Activated CD8-positive, alpha-beta T cell treated with anti-CD3 and anti-CD28 coated beads for 36 hours (primary cell): ENCODE measurements around the gene CDC42. TPM values are rescaled to one million over a fixed set of nuclear protein-coding genes. Genes with fewer than 3 reads are reported as not detected.
"Not testable (repeated sequence)": the region's sequence is repeated elsewhere in the genome, so short reads cannot be mapped to it uniquely, and the experiment has no call there.

ENCODE experiments used
- ATAC-seq: fragments of 200-7000 bp; cut with Tn5 transposase; one replicate; pipeline ENCODE4 v1.10.0; 2021; ENCODE audit warnings: mild to moderate bottlenecking, moderate library complexity
- CTCF ChIA-PET: fragments of 350-600 bp; sonication (Branson Sonifier 250); formaldehyde crosslinking; loops from one replicate; lab custom pipeline; 2021; ENCODE audit warnings: antibody characterized with exemption; lab: Charles Lee
- POLR2A ChIA-PET: fragments of 350-600 bp; sonication (Branson Sonifier 250); formaldehyde crosslinking; loops from one replicate; lab custom pipeline; 2021; ENCODE audit warnings: antibody characterized with exemption; lab: Charles Lee
- DNase-seq: peaks from one replicate; pipeline ENCODE4 v3.0.0-alpha.2; 2020
- H3K27ac Mint-ChIP-seq: one replicate; pipeline ENCODE4 v1.8.0; 2021; ENCODE audit warnings: mild to moderate bottlenecking, mixed read lengths
- H3K27me3 Mint-ChIP-seq: one replicate; pipeline ENCODE4 v1.8.0; 2021; ENCODE audit warnings: mixed read lengths
- H3K36me3 Mint-ChIP-seq: one replicate; pipeline ENCODE4 v1.8.0; 2021; ENCODE audit warnings: low read depth, mixed read lengths
- H3K4me1 Mint-ChIP-seq: one replicate; pipeline ENCODE4 v1.8.0; 2021; ENCODE audit warnings: low read depth, mixed read lengths
- H3K4me3 Mint-ChIP-seq: one replicate; pipeline ENCODE4 v1.8.0; 2021; ENCODE audit warnings: mild to moderate bottlenecking, moderate library complexity, mixed read lengths
- H3K9me3 Mint-ChIP-seq: one replicate; pipeline ENCODE4 v1.8.0; 2021; ENCODE audit warnings: mixed read lengths
- intact Hi-C: fragments of 100-400 bp; cut with micrococcal nuclease; formaldehyde crosslinking; loops from one replicate; pipeline ENCODE4 v1.10.0; 2022
- total RNA-seq, 2 experiments: library from RNA; stranded (reverse); gene quantifications; one replicate each; pipeline ENCODE4 v1.2.3, GENCODE V29; 2021
- TF ChIP-seq, protein P1 (sequence below): fragments of 200-600 bp; IDR thresholded peaks from one replicate; pipeline ENCODE4 v1.8.0; 2022; ENCODE audit warnings: antibody characterized with exemption, mild to moderate bottlenecking

CDC42 gene
- total RNA-seq, 2 experiments from 2014 or later = 292 to 310 TPM

DNA sequence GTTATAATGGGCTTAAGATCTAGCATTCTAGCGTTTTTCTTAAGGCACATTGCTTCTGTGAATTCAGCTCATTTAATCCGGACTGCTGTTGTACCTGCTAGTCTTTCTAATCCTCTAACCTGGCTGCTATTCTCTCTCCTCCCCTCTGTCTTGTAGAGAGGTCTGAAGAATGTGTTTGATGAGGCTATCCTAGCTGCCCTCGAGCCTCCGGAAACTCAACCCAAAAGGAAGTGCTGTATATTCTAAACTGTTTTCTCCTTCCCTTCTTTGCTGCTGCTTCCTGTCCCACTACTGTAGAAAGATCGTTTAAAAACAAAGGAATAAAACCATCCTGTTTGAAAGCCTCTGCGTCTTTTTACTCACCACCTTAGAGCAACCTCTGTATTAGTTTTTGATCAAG, 37.3 kb downstream of the CDC42 start:
- Mint-ChIP-seq H3K27ac (peak overlapping the region; percentile 81), H3K4me3 (peak overlapping the region; percentile 58), H3K27me3 (no peaks in the 10 kb centered on the region), H3K36me3 (peaks cover 66% of the 10 kb centered on the region), H3K4me1 (peaks cover 83% of the 10 kb centered on the region), H3K9me3 (no peaks in the 10 kb centered on the region)
- ChIA-PET POLR2A (interaction anchor here (0.9 to 3.0 kb wide), 6 partner anchors 9 to 65 kb away, joined by 3 to 14 read pairs (median 4); no protein-coding TSS in a partner anchor), CTCF (interaction anchor here (1.5 to 2.0 kb wide), 2 partner anchors 35 to 66 kb away, joined by 3 to 9 read pairs; no protein-coding TSS in a partner anchor)
- intact Hi-C loops = loop anchor here (2.0 to 5.0 kb wide), 2 partner anchors 32 to 65 kb away; no protein-coding TSS in a partner anchor
- ATAC-seq (no peak), DNase-seq (no peak)
- TF ChIP-seq, protein P1, sequence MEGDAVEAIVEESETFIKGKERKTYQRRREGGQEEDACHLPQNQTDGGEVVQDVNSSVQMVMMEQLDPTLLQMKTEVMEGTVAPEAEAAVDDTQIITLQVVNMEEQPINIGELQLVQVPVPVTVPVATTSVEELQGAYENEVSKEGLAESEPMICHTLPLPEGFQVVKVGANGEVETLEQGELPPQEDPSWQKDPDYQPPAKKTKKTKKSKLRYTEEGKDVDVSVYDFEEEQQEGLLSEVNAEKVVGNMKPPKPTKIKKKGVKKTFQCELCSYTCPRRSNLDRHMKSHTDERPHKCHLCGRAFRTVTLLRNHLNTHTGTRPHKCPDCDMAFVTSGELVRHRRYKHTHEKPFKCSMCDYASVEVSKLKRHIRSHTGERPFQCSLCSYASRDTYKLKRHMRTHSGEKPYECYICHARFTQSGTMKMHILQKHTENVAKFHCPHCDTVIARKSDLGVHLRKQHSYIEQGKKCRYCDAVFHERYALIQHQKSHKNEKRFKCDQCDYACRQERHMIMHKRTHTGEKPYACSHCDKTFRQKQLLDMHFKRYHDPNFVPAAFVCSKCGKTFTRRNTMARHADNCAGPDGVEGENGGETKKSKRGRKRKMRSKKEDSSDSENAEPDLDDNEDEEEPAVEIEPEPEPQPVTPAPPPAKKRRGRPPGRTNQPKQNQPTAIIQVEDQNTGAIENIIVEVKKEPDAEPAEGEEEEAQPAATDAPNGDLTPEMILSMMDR = no peak

DNA sequence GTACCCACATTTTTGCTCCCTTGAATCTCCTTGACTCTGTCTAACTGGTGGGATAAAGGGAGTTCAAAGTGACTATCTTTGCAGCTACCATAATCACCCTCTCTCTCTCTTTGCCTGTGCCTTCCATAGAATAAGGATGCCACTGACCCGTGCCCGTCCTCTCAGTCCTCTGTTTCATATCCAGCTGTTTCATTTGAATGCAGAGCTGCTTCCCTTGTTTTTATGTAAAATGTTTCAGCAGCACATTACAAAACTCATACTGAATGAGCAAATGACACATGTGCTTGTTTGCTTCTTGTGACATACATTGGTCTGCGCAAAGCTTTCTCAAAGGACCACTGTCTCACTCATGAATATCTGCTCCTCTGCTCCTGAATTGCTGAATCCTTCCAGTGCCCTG, 38.4 kb downstream of the CDC42 start:
- CTCF ChIA-PET = interaction anchor here (0.9 to 2.0 kb wide), 4 partner anchors 8 to 67 kb away, joined by 3 to 9 read pairs (median 4); no protein-coding TSS in a partner anchor
- Mint-ChIP-seq H3K27me3 (no peaks in the 10 kb centered on the region), H3K9me3 (no peaks in the 10 kb centered on the region), H3K4me3 (no peak overlapping the region), H3K36me3 (peaks cover 67% of the 10 kb centered on the region), H3K4me1 (peaks cover 78% of the 10 kb centered on the region), H3K27ac (peak overlapping the region; percentile 77)
- TF ChIP-seq, protein P1 = no peak
- no peak for DNase-seq
- POLR2A ChIA-PET = interaction anchor here (0.6 to 3.0 kb wide), 11 partner anchors 8 to 66 kb away, joined by 3 to 14 read pairs (median 4); partner anchors contain the start of gene CDC42
- intact Hi-C loops = loop anchor here (5.0 kb wide), 1 partner anchor 34 kb away; no protein-coding TSS in a partner anchor
- ATAC-seq = no peak

DNA sequence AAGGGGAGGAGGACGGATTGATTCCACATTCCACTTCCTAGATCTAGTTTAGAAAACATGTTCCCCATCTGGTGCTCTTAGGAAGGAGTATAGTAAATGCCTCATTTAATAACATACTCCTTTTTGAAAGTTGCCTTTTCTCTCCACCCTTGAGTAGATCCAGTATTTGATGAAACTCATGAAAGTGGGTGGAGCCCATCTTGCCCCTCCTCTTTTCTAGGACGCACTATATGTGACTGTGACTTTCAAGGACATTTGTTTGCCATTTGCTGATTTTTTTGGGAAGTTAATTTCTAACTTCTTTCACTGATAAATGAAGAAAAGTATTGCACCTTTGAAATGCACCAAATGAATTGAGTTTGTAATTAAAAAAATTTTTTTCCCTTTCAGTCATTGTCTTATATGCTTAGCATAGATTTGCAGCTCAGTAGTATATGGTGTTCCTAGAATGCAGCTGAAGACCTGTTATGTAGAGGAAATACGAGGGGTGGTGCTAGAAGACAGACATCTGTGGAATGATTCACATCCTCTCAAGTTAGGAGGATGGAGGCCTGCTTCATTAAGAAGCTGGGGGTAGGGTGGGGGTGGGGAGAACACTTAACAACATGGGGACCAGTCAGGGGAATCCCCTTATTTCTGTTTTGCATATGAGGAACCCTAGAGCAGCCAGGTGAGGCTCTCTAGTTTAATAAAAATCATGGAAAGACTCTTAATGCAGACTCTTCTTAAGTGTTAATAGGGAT, 39.7 kb downstream of the CDC42 start:
- Mint-ChIP-seq H3K4me1 (peaks cover 68% of the 10 kb centered on the region), H3K27ac (peak overlapping the region; percentile 83), H3K36me3 (peaks cover 66% of the 10 kb centered on the region)
- ChIA-PET POLR2A (interaction anchor here (1.0 to 2.4 kb wide), 5 partner anchors 9 to 67 kb away, joined by 3 to 11 read pairs (median 6); partner anchors contain the start of gene CDC42), CTCF (interaction anchor here (1.0 to 5.7 kb wide), 8 partner anchors 9 to 68 kb away, joined by 3 to 29 read pairs (median 6); no protein-coding TSS in a partner anchor)
- not testable (repeated sequence) for H3K27me3 Mint-ChIP-seq, H3K4me3 Mint-ChIP-seq, H3K9me3 Mint-ChIP-seq
- intact Hi-C loops = loop anchor here (5.0 kb wide), 1 partner anchor 35 kb away; no protein-coding TSS in a partner anchor
- DNase-seq (peak; percentile 85), ATAC-seq (peak; percentile 96)

DNA sequence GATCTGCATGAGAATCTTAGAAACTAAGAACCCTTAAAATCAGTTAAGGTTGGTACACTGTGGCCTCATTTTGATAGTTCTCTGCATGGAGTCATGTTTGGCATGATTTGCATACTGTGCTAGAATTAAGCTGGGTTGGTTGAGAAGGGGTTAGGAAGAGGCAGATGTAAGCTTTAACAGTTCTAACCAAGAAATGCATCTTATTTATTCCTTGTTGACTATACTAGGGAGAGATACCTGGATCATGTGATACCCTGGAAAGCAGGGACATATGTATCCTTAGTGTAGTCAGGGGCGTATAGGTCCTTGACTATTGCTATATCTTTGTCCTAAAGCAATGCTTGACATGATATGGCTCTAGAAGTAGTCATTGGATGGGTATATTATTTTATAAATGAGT, 41.0 kb downstream of the CDC42 start:
- intact Hi-C loops = loop anchor here (5.0 kb wide), 1 partner anchor 36 kb away; no protein-coding TSS in a partner anchor
- H3K4me1 Mint-ChIP-seq = peaks cover 61% of the 10 kb centered on the region
- no peak for DNase-seq
- peaks cover 66% of the 10 kb centered on the region for H3K36me3 Mint-ChIP-seq
- no peaks in the 10 kb centered on the region for H3K27me3 Mint-ChIP-seq
- H3K4me3 Mint-ChIP-seq = no peak overlapping the region
- H3K9me3 Mint-ChIP-seq = no peaks in the 10 kb centered on the region
- ChIA-PET POLR2A (interaction anchor here (0.8 to 2.2 kb wide), 6 partner anchors 8 to 69 kb away, joined by 3 to 9 read pairs (median 4); no protein-coding TSS in a partner anchor), CTCF (interaction anchor here (0.9 to 5.7 kb wide), 8 partner anchors 9 to 54 kb away, joined by 3 to 29 read pairs (median 4); no protein-coding TSS in a partner anchor)
- TF ChIP-seq, protein P1 = no peak
- peak overlapping the region; percentile 30 for H3K27ac Mint-ChIP-seq
- ATAC-seq = no peak

DNA sequence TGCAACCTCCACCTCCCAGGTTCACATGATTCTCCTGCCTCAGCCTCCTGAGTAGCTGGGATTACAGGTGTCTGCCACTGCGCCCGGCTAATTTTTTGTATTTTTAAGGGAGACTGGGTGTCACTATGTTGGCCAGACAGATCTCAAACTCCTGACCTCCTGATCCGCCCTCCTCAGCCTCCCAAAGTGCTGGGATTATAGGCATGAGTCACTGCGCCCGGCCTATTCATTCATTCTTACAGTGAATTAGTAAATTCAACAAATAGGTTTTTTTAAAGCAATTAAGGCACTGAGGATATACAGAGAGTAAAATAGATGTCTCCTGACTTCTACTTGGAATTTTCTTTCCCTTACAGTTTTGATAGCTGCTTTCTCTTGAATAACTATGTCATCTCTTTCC, 43.5 kb downstream of the CDC42 start:
- ATAC-seq = no peak
- no peak for DNase-seq
- Mint-ChIP-seq H3K36me3 (peaks cover 59% of the 10 kb centered on the region), H3K27ac (no peak overlapping the region), H3K27me3 (no peaks in the 10 kb centered on the region), H3K9me3 (no peaks in the 10 kb centered on the region), H3K4me3 (no peak overlapping the region), H3K4me1 (peaks cover 60% of the 10 kb centered on the region)
- TF ChIP-seq, protein P1 = no peak
- ChIA-PET CTCF (interaction anchor here (5.7 kb wide), 1 partner anchor 9 kb away, joined by 29 read pairs; no protein-coding TSS in a partner anchor), POLR2A (no interaction called here)
- intact Hi-C loops = no loop called here
